ENCODE results near the gene LRMDA. TPM values are rescaled to one million over a fixed set of nuclear protein-coding genes. Genes with fewer than 3 reads are reported as not detected.

Gene LRMDA
- total and polyA plus RNA-seq, 2 of the 8 experiments (the other 6 are each of a cell fraction or from before 2014, with no cell fraction given), result 0.86 to 2.8 TPM

DNA sequence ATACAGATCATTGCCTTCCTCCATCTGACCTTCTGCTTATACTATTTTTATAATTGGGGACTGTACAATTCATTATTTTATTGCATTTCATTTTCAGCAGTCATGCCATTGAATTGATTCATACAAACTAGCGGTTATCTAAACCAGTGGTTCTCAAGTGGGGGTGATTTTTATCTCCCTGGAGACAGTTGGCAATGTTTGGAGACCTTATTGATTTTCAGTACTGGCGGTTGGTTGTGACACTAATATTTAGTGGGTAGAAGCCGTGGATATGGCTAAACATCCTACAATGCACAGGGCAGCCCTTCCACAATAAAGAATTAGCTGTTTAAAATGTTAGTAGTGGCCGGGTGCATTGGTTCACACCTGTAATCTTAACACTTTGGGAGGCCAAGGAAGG, 765.9 kb downstream of the LRMDA start:
- Histone ChIP-seq H2BK15ac (ENCODE audit: low read length) (no peak overlapping the region), H3K79me1 (ENCODE audit: low read depth, low read length) (no peaks in the 10 kb centered on the region), H3K23me2 (ENCODE audit: low read depth, low read length) (no peaks in the 10 kb centered on the region), H3K27me3 (replicated peaks in 1 of 4; ENCODE audit: control insufficient read depth in 3 of 4, extremely low read depth in 1 of 4, insufficient read depth in 3 of 4, low read length in 3 of 4) (no peaks in the 10 kb centered on the region), H3K56ac (replicated peaks; ENCODE audit: insufficient read length, low read depth, low read length) (no peak overlapping the region), H2BK20ac (ENCODE audit: low read length) (no peak overlapping the region), H3K4me3 (ENCODE audit: extremely low read depth in 1 of 4, insufficient read depth in 2 of 4, low read depth in 3 of 4, low read length in 4 of 4) (no peak overlapping the region), H4K5ac (ENCODE audit: insufficient read length, low read depth, low read length) (no peak overlapping the region), H3K27ac (ENCODE audit: low read depth, low read length) (no peak overlapping the region), H2AK5ac (ENCODE audit: low read depth, low read length) (no peak overlapping the region), H4K91ac (replicated peaks; ENCODE audit: insufficient read length, low read length) (no peak overlapping the region), H3K79me2 (ENCODE audit: control insufficient read depth in 1 of 2, insufficient read depth in 2 of 2, low read length in 2 of 2) (no peaks in the 10 kb centered on the region), H3K4ac (replicated peaks; ENCODE audit: insufficient read length, low read depth, low read length) (no peak overlapping the region), H4K8ac (ENCODE audit: extremely low read depth, insufficient read depth, low read length) (no peak overlapping the region), H3K36me3 (ENCODE audit: control insufficient read depth in 2 of 4, insufficient read depth in 4 of 4, low read length in 3 of 4) (no peaks in the 10 kb centered on the region), H3K9ac (replicated peaks in 1 of 4; ENCODE audit: extremely low read depth in 1 of 4, low read depth in 3 of 4, low read length in 3 of 4) (no peak overlapping the region), H3K4me1 (replicated peaks in 1 of 4; ENCODE audit: control insufficient read depth in 3 of 4, insufficient read depth in 4 of 4, low read length in 3 of 4) (peaks cover 0 to 14% (median 1%) of the 10 kb centered on the region in 4 experiments; a peak in 3 of 7 replicates), H3K14ac (ENCODE audit: insufficient read length) (no peak overlapping the region), H3K4me2 (ENCODE audit: insufficient read depth in 1 of 2, low read depth in 2 of 2, low read length in 2 of 2) (no peak overlapping the region), H2BK5ac (ENCODE audit: low read depth, low read length) (no peak overlapping the region), H3K18ac (ENCODE audit: extremely low read depth, low read length) (no peak overlapping the region), H3K9me3 (ENCODE audit: insufficient read depth in 2 of 2, low read depth in 1 of 2, low read length in 1 of 2) (no peaks in the 10 kb centered on the region), H2AFZ (ENCODE audit: low read length) (no peak overlapping the region), H2BK12ac (ENCODE audit: low read depth, low read length) (no peak overlapping the region), H4K20me1 (replicated peaks in 1 of 2; ENCODE audit: control insufficient read depth in 1 of 2, insufficient read depth in 2 of 2, low read length in 2 of 2) (no peaks in the 10 kb centered on the region), H2BK120ac (replicated peaks; ENCODE audit: low read depth, low read length) (no peak overlapping the region), H3K23ac (ENCODE audit: insufficient read length) (no peak overlapping the region)
- no peak for DNase-seq (ENCODE audit: low read depth in 1 of 2, low spot score in 2 of 2)
- CTCF ChIA-PET (ENCODE audit: partially characterized antibody), result no interaction called here
- TF ChIP-seq CEBPB (IDR thresholded peaks at IDR 0.05; ENCODE audit: low read depth, low read length) (no peak), RXRA (IDR thresholded peaks at IDR 0.05; ENCODE audit: insufficient read depth, low read depth, low read length) (no peak), TCF12 (IDR thresholded peaks at IDR 0.05; ENCODE audit: low read depth, low read length) (no peak), E2F6 (IDR thresholded peaks at IDR 0.05) (no peak), KDM5A (IDR thresholded peaks at IDR 0.05; ENCODE audit: low read length) (no peak), POLR2A (IDR thresholded peaks at IDR 0.05; ENCODE audit: control extremely low read depth in 1 of 2, low read depth in 2 of 2, low read length in 2 of 2) (no peak), GABPA (IDR thresholded peaks at IDR 0.05; ENCODE audit: borderline replicate concordance, insufficient read depth, low read length) (no peak), BACH1 (IDR thresholded peaks at IDR 0.05; ENCODE audit: low read length) (no peak), CHD2 (IDR thresholded peaks at IDR 0.05; ENCODE audit: low read length) (no peak)
- POLR2A ChIA-PET (ENCODE audit: partially characterized antibody), result no interaction called here
- 94% methylated on average over 4 of the region's 4 CpGs; no CpG with 5 or more reads in 1 of the 2 experiments for WGBS, 2 experiments (ENCODE audit: extremely low coverage in 1 of 2, insufficient coverage in 1 of 2, insufficient read length in 1 of 2, insufficient replicate concordance in 2 of 2, low coverage in 1 of 2, low lambda C conversion rate in 2 of 2, missing lambda C conversion rate in 1 of 2)
- FAIRE-seq, result no peak
